DOHH2 (cell line): ENCODE results near the gene ST3GAL5.

Experiments
- H3F3A ChIP-seq: fragments of 200-600 bp; sonication (generic), shearing (Covaris generic); 2 replicates; pipeline ENCODE4 v1.6.0; 2016; ENCODE audit warnings: antibody characterized with exemption, mild to moderate bottlenecking; ENCODE audit not compliant: control insufficient read depth, insufficient read depth
- H3K27ac ChIP-seq: fragments of 200-600 bp; sonication (generic); 2 replicates; pipeline ENCODE4 v1.5.1; 2014; ENCODE audit warnings: low read depth, mild to moderate bottlenecking, low read length, moderate library complexity
- H3K27me3 ChIP-seq: fragments of 200-600 bp; sonication (generic); 2 replicates; pipeline ENCODE4 v1.6.1; 2014; ENCODE audit warnings: mild to moderate bottlenecking, low read length, mixed read lengths; ENCODE audit not compliant: control insufficient read depth
- H3K36me3 ChIP-seq: fragments of 200-600 bp; sonication (generic); 2 replicates; pipeline ENCODE4 v1.6.1; 2014; ENCODE audit warnings: mild to moderate bottlenecking, low read length, moderate library complexity, mixed read lengths; ENCODE audit not compliant: control insufficient read depth
- H3K4me1 ChIP-seq: fragments of 200-600 bp; sonication (generic); 2 replicates; pipeline ENCODE4 v1.6.1; 2014; ENCODE audit warnings: mild to moderate bottlenecking, low read length, mixed read lengths; ENCODE audit not compliant: control insufficient read depth
- H3K4me2 ChIP-seq: fragments of 200-600 bp; sonication (generic); 2 replicates; pipeline ENCODE4 v1.6.0; 2014; ENCODE audit warnings: mild to moderate bottlenecking, low read length, moderate library complexity
- H3K4me3 ChIP-seq: fragments of 200-600 bp; sonication (generic); 2 replicates; pipeline ENCODE4 v1.5.1; 2014; ENCODE audit warnings: mild to moderate bottlenecking, low read length, mixed read lengths
- H3K79me2 ChIP-seq: fragments of 200-600 bp; sonication (generic); 2 replicates; pipeline ENCODE4 v1.6.1; 2014; ENCODE audit warnings: mild to moderate bottlenecking, low read length, mixed read lengths; ENCODE audit not compliant: control insufficient read depth
- H3K9me2 ChIP-seq: fragments of 200-600 bp; sonication (generic); replicated peaks from 2 replicates; pipeline ENCODE4 v1.6.1; 2014; ENCODE audit warnings: mild to moderate bottlenecking, low read length, mixed read lengths; ENCODE audit not compliant: control insufficient read depth
- H3K9me3 ChIP-seq: fragments of 200-600 bp; sonication (generic); 2 replicates; pipeline ENCODE4 v1.6.1; 2014; ENCODE audit warnings: antibody characterized with exemption, low read length, mixed read lengths; ENCODE audit not compliant: control insufficient read depth, insufficient read depth
- H4K20me1 ChIP-seq: fragments of 200-600 bp; sonication (generic); 2 replicates; pipeline ENCODE4 v1.6.0; 2014; ENCODE audit warnings: low read depth, mild to moderate bottlenecking, antibody characterized with exemption, low read length, moderate library complexity; ENCODE audit not compliant: control insufficient read depth, insufficient read depth
- EZH2phosphoT487 ChIP-seq: fragments of 200-600 bp; sonication (generic); IDR thresholded peaks from 2 replicates; pipeline ENCODE4 v1.6.1; 2017; ENCODE audit warnings: borderline replicate concordance, mild to moderate bottlenecking, antibody characterized with exemption, low read length, moderate library complexity, mixed read lengths
- TF ChIP-seq, protein P1 (sequence below): fragments of 200-600 bp; sonication (generic); IDR thresholded peaks from one replicate; pipeline ENCODE4 v1.5.1; 2014; ENCODE audit warnings: antibody characterized with exemption, mild to moderate bottlenecking, low read depth, low read length; ENCODE audit not compliant: poor library complexity, severe bottlenecking

ST3GAL5 gene

DNA sequence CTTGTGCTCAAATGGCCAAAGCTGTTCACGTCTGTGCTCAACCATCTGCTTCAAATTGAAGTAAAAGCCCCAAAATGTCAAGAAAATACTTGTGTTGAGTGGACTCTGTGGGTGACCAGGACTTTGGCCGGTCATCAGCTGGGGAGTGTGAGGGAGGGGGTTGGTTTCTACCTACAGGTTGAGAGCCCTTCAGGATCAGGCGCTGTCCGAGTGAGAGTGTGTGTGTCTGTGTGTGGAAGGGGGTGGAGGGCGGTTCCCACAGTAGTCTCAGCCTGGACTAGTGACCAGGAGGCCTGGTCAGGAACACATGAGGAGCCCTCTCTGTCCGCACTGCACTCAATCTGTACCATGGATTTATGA, 100.8 kb downstream of the ST3GAL5 start:
- H3F3A ChIP-seq, result no peaks in the 10 kb centered on the region
- H3K27me3 ChIP-seq, result peaks cover 11% of the 10 kb centered on the region
- H3K4me2 ChIP-seq, result no peak overlapping the region
- H3K27ac ChIP-seq, result no peak overlapping the region
- H4K20me1 ChIP-seq, result no peaks in the 10 kb centered on the region
- no peak overlapping the region for H3K4me3 ChIP-seq
- H3K36me3 ChIP-seq, result no peaks in the 10 kb centered on the region
- H3K79me2 ChIP-seq, result no peaks in the 10 kb centered on the region
- TF ChIP-seq, protein P1, sequence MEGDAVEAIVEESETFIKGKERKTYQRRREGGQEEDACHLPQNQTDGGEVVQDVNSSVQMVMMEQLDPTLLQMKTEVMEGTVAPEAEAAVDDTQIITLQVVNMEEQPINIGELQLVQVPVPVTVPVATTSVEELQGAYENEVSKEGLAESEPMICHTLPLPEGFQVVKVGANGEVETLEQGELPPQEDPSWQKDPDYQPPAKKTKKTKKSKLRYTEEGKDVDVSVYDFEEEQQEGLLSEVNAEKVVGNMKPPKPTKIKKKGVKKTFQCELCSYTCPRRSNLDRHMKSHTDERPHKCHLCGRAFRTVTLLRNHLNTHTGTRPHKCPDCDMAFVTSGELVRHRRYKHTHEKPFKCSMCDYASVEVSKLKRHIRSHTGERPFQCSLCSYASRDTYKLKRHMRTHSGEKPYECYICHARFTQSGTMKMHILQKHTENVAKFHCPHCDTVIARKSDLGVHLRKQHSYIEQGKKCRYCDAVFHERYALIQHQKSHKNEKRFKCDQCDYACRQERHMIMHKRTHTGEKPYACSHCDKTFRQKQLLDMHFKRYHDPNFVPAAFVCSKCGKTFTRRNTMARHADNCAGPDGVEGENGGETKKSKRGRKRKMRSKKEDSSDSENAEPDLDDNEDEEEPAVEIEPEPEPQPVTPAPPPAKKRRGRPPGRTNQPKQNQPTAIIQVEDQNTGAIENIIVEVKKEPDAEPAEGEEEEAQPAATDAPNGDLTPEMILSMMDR, result no peak
- no peak for TF ChIP-seq EZH2phosphoT487
- no peaks in the 10 kb centered on the region for H3K4me1 ChIP-seq
- H3K9me2 ChIP-seq, result no peaks in the 10 kb centered on the region
- no peaks in the 10 kb centered on the region for H3K9me3 ChIP-seq

DNA sequence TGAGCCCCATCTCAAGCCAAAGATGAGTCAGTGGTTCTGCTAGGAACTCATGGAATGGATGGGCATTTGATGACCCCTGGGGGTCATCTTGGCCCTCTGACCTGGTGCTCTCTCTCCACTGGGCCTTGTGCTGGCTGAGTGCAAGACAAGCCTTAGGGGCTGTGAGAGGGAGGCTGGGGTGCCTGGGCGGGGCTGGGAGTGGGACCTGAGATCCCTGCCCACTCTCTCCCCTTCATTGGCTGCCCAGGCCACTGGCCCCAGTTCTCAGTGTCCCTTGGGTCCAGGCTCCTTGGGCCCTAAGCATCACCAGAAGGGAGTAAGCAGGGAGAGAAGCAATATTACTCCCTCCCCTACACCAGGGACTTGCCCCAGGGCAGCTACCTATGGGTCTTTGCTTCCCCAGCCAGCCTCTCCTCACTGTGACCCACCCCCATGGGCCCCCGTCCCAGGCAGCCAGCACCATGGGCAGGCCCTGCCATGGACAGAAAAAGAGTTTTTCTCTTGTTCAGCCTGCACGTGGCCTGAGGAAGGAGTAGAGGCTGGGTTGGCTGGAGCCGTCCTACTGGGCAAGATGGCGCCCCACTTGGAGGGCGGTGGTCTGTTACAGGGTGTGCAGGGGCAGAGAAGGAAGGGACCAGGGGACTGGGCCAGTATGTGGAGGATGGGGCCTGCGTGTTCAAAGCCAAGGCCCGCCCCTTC, 101.4 kb downstream of the ST3GAL5 start:
- no peaks in the 10 kb centered on the region for H3F3A ChIP-seq
- peaks cover 11% of the 10 kb centered on the region for H3K27me3 ChIP-seq
- H3K36me3 ChIP-seq, result no peaks in the 10 kb centered on the region
- no peak overlapping the region for H3K4me2 ChIP-seq
- no peaks in the 10 kb centered on the region for H3K9me3 ChIP-seq
- no peak overlapping the region for H3K4me3 ChIP-seq
- H3K9me2 ChIP-seq, result no peaks in the 10 kb centered on the region
- H3K79me2 ChIP-seq, result no peaks in the 10 kb centered on the region
- no peak for TF ChIP-seq EZH2phosphoT487
- TF ChIP-seq, protein P1, result no peak
- H3K4me1 ChIP-seq, result no peaks in the 10 kb centered on the region
- H4K20me1 ChIP-seq, result no peaks in the 10 kb centered on the region
- no peak overlapping the region for H3K27ac ChIP-seq
